WI38 (cell line): ENCODE measurements around the gene PA2G4.

Source experiments
- H3K4me3 ChIP-seq: 2 replicates; pipeline ENCODE4 v1.5.1; 2011; ENCODE audit warnings: low read depth, mild to moderate bottlenecking, control low read depth, low read length
- CTCF ChIP-seq: IDR thresholded peaks from 2 replicates; pipeline ENCODE4 v1.5.1; 2012; ENCODE audit warnings: low read depth, mild to moderate bottlenecking, control low read depth, low read length

Gene PA2G4

DNA sequence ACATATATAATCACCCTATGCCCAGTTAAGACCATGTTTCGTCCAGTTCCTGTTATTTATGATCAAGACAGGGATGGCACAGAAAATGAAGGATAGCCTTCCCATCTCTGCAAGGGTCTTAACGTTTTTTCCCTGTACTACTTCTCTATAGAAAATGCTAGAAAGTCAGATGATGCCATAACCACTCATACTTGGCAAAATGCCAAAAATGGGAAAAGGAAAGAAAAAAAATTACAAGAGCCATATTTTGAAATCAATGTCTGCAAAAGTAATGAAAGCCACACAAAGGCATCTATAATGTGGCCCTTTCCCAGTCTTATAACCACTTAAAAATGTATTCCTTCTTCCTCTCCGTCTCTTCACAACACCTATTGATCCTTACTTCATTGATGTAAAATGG, 46.2 kb downstream of the PA2G4 start:
- no peak for TF ChIP-seq CTCF
- H3K4me3 ChIP-seq = no peak overlapping the region

DNA sequence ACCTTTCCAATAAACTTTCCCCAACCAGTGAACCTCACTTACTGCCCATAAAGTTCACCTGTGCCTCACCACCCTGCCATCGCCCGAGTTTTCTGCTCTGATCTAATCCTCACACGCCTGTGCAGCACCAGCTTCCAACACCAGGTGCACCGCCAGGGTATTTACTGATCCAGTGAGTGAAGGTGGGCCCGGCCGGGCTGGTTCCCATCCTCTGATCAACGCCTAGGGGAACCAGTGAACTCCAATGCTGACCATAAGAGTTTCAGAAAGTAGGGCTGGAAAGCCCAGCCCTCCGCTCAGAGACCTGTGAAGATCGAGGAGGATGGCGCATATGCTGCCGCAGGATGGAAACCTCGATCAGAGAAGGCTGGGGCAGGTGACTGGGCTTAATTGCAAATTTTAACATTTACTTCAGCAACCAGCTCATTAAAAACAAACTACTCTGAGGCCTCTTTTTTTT, 47.3 kb downstream of the PA2G4 start:
- TF ChIP-seq CTCF = peak; percentile 5; the same call in 1 of the 2 replicates
- peak overlapping the region; percentile 79 for H3K4me3 ChIP-seq

- TF ChIP-seq CTCF = no peak
Measured at GRCh38 chr12:56152132-56152755, 47.9 kb downstream of the PA2G4 start, which contains the start of gene MYL6B. Gene MYL6B, plus strand, starts transcription at chr12:56152587. Its CDS starts 1,332 bp downstream, at chr12:56153919.

GRCh38 chr12:56152756-56153677, 48.7 kb downstream of the PA2G4 start:
- TF ChIP-seq CTCF = no peak
- peak overlapping the region; percentile 79 for H3K4me3 ChIP-seq

More at GRCh38 chr12:56152132-56152755, 47.9 kb downstream of the PA2G4 start, which contains the start of gene MYL6B:
- H3K4me3 ChIP-seq = peak within 1 kb of the TSS; percentile 79

- H3K4me3 ChIP-seq = peak overlapping the region; percentile 79
- no peak for TF ChIP-seq CTCF
Measured at GRCh38 chr12:56153678-56154065, 49.3 kb downstream of the PA2G4 start.

DNA sequence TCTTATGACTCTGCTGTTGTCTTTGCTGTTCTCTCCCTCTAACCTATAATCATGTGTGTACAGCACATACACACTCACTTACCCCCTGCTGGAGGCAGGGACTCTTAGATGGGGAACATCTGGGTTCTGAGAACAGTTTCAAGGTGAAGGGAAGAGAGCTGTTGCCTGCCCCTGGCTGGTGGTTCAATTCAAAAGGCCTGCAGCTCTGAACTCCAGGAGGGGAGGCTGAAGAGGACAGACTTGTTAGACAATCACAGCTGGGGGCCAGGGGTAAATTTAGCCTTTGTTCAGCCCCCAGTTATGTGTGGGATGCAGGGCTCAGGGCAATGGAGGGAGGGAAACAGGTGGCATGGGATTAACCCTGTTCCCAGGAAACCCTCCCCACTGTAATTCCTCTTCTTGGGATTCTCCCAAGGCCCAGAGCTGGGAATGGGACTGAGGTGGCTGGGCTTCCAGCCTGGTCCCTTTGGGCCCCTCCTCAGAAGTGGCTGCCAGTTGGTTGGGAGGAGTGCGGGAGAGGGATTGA, 50.0 kb downstream of the PA2G4 start:
- TF ChIP-seq CTCF = no peak

GRCh38 chr12:56154818-56155217, 50.5 kb downstream of the PA2G4 start:
- TF ChIP-seq CTCF = no peak
- H3K4me3 ChIP-seq = no peak overlapping the region

More for the DNA sequence above, 50.0 kb downstream of the PA2G4 start:
- H3K4me3 ChIP-seq = no peak overlapping the region
